IMR-90 (cell line): ENCODE results near the gene RPA3. TPM values are rescaled to one million over a fixed set of nuclear protein-coding genes. Genes with fewer than 3 reads are reported as not detected.

Experiments used
- ATAC-seq: fragments of 200-7000 bp; cut with Tn5 transposase; 2 replicates; pipeline ENCODE4 v1.9.1; 2020; ENCODE audit warnings: low read depth, mild to moderate bottlenecking, moderate library complexity
- BruUV-seq: library from RNA; stranded (reverse); fragments of 400-500 nt; replicated peaks from 2 replicates; lab custom pipeline; 2021; lab: Mats Ljungman, UMichigan
- CTCF ChIA-PET: fragments of 300-600 bp; formaldehyde crosslinking; extraction: SDS; loops from one replicate; lab custom pipeline; 2021; ENCODE audit warnings: antibody characterized with exemption; lab: Yijun Ruan, JAX
- POLR2A ChIA-PET: fragments of 300-600 bp; sonication (Branson Sonifier 250); formaldehyde crosslinking; loops from one replicate; lab custom pipeline; 2022; ENCODE audit warnings: antibody characterized with exemption; ENCODE audit not compliant: unreplicated experiment; lab: Charles Lee
- DNase-seq: peaks from one replicate; pipeline ENCODE4 v3.0.0; 2013
- H2AFZ ChIP-seq: replicated peaks from 2 replicates; pipeline ENCODE3; 2013; ENCODE audit warnings: low read length, mild to moderate bottlenecking; ENCODE audit not compliant: poor library complexity
- H2AK5ac ChIP-seq: 2 replicates; pipeline ENCODE4 v1.6.1; 2013; ENCODE audit warnings: low read depth, low read length, inconsistent platforms
- H2AK9ac ChIP-seq: replicated peaks from 2 replicates; pipeline ENCODE3; 2013; ENCODE audit warnings: mild to moderate bottlenecking, low read depth, low read length, moderate library complexity; ENCODE audit not compliant: poor library complexity
- H2BK120ac ChIP-seq: 2 replicates; pipeline ENCODE4 v1.6.1; 2013; ENCODE audit warnings: low read depth, low read length, inconsistent platforms
- H2BK15ac ChIP-seq: 3 replicates; pipeline ENCODE4 v1.6.1; 2013; ENCODE audit warnings: low read depth, low read length, inconsistent platforms
- H2BK20ac ChIP-seq: 2 replicates; pipeline ENCODE4 v1.6.1; 2013; ENCODE audit warnings: low read depth, mild to moderate bottlenecking, inconsistent platforms, low read length, moderate library complexity
- H2BK5ac ChIP-seq: 2 replicates; pipeline ENCODE4 v1.6.1; 2013; ENCODE audit warnings: mild to moderate bottlenecking, low read depth, low read length, inconsistent platforms; ENCODE audit not compliant: poor library complexity, severe bottlenecking
- H3K14ac ChIP-seq: replicated peaks from 2 replicates; pipeline ENCODE4 v1.6.1; 2013; ENCODE audit warnings: low read depth, low read length, inconsistent platforms
- H3K18ac ChIP-seq: 2 replicates; pipeline ENCODE4 v1.6.1; 2013; ENCODE audit warnings: low read depth, low read length, control low read depth
- H3K23ac ChIP-seq: 2 replicates; pipeline ENCODE4 v1.6.1; 2013; ENCODE audit warnings: low read depth, low read length, inconsistent platforms
- H3K27ac ChIP-seq: 2 replicates; pipeline ENCODE4 v1.5.1; 2013; ENCODE audit warnings: mild to moderate bottlenecking, control low read depth, low read length; ENCODE audit not compliant: insufficient read depth
- H3K27me3 ChIP-seq: 2 replicates; pipeline ENCODE4 v1.6.1; 2013; ENCODE audit warnings: low read length; ENCODE audit not compliant: control insufficient read depth, insufficient read depth
- H3K36me3 ChIP-seq: 2 replicates; pipeline ENCODE4 v1.6.1; 2013; ENCODE audit warnings: low read length, mixed read lengths; ENCODE audit not compliant: control insufficient read depth, insufficient read depth
- H3K4ac ChIP-seq: 2 replicates; pipeline ENCODE4 v1.6.1; 2013; ENCODE audit warnings: low read depth, low read length, inconsistent platforms
- H3K4me1 ChIP-seq: 2 replicates; pipeline ENCODE4 v1.6.1; 2013; ENCODE audit warnings: low read length, mixed read lengths; ENCODE audit not compliant: control insufficient read depth, insufficient read depth
- H3K4me2 ChIP-seq: 2 replicates; pipeline ENCODE4 v1.6.1; 2013; ENCODE audit warnings: low read depth, mild to moderate bottlenecking, control low read depth, low read length, moderate library complexity
- H3K4me3 ChIP-seq: 2 replicates; pipeline ENCODE4 v1.5.1; 2013; ENCODE audit warnings: low read depth, mild to moderate bottlenecking, control low read depth, low read length, moderate library complexity; ENCODE audit not compliant: insufficient read depth
- H3K56ac ChIP-seq: 2 replicates; pipeline ENCODE4 v1.6.1; 2013; ENCODE audit warnings: low read length, inconsistent platforms; ENCODE audit not compliant: insufficient read depth; ENCODE audit errors: extremely low read depth
- H3K79me1 ChIP-seq, 2 experiments: 2 replicates each; pipeline ENCODE4 v1.6.1; 2013; ENCODE audit warnings: low read length in 2 of 2, inconsistent platforms in 1 of 2, low read depth in 1 of 2
- H3K9ac ChIP-seq: 2 replicates; pipeline ENCODE4 v1.6.1; 2013; ENCODE audit warnings: low read depth, low read length, control low read depth
- H3K9me1 ChIP-seq: 2 replicates; pipeline ENCODE4 v1.6.1; 2013; ENCODE audit warnings: low read length, inconsistent platforms; ENCODE audit not compliant: insufficient read depth
- H3K9me3 ChIP-seq: 2 replicates; pipeline ENCODE4 v1.6.1; 2013; ENCODE audit warnings: low read length; ENCODE audit not compliant: control insufficient read depth, insufficient read depth
- H4K20me1 ChIP-seq: 2 replicates; pipeline ENCODE4 v1.6.1; 2013; ENCODE audit warnings: low read length, inconsistent platforms; ENCODE audit not compliant: insufficient read depth
- H4K5ac ChIP-seq: 2 replicates; pipeline ENCODE4 v1.6.1; 2013; ENCODE audit warnings: mild to moderate bottlenecking, low read depth, low read length, control low read depth
- H4K8ac ChIP-seq, 2 experiments: 2 replicates each; pipeline ENCODE4 v1.6.1; 2013; ENCODE audit warnings: low read depth in 2 of 2, low read length in 2 of 2, control low read depth in 1 of 2, inconsistent platforms in 1 of 2
- H4K91ac ChIP-seq: 2 replicates; pipeline ENCODE4 v1.6.1; 2013; ENCODE audit warnings: low read depth, low read length, inconsistent platforms; ENCODE audit not compliant: insufficient read depth
- BHLHE40 ChIP-seq: fragments of 150-350 bp; IDR thresholded peaks from 2 replicates; pipeline ENCODE4 v1.6.1; 2016; ENCODE audit warnings: mild to moderate bottlenecking, low read depth, low read length
- CEBPB ChIP-seq: IDR thresholded peaks from 2 replicates; pipeline ENCODE4 v1.6.1; 2012; ENCODE audit warnings: low read depth, low read length, improper control_type of control experiment
- CHD1 ChIP-seq: IDR thresholded peaks from 2 replicates; pipeline ENCODE4 v1.6.1; 2012; ENCODE audit warnings: low read depth, low read length, improper control_type of control experiment
- CTCF ChIP-seq: conservative IDR thresholded peaks from 2 replicates; pipeline ENCODE4 v1.5.1; 2012; ENCODE audit warnings: mild to moderate bottlenecking, low read depth, low read length, improper control_type of control experiment
- ELK1 ChIP-seq: fragments of 150-350 bp; IDR thresholded peaks from 2 replicates; pipeline ENCODE4 v1.6.1; 2016; ENCODE audit warnings: low read depth, mild to moderate bottlenecking, low read length, moderate library complexity, borderline replicate concordance
- FOS ChIP-seq: fragments of 150-350 bp; IDR thresholded peaks from 2 replicates; pipeline ENCODE4 v1.6.1; 2016; ENCODE audit warnings: low read depth, low read length
- MAFK ChIP-seq: IDR thresholded peaks from 2 replicates; pipeline ENCODE4 v1.6.1; 2012; ENCODE audit warnings: low read depth, low read length, improper control_type of control experiment
- MAZ ChIP-seq: IDR thresholded peaks from 2 replicates; pipeline ENCODE4 v1.6.1; 2012; ENCODE audit warnings: low read depth, mild to moderate bottlenecking, low read length, improper control_type of control experiment, moderate library complexity, borderline replicate concordance
- MXI1 ChIP-seq: IDR thresholded peaks from 2 replicates; pipeline ENCODE4 v1.6.1; 2012; ENCODE audit warnings: low read depth, mild to moderate bottlenecking, low read length, moderate library complexity, borderline replicate concordance
- NFE2L2 ChIP-seq: fragments of 150-350 bp; IDR thresholded peaks from 2 replicates; pipeline ENCODE4 v1.6.1; 2016; ENCODE audit warnings: low read depth, mild to moderate bottlenecking, low read length
- POLR2A ChIP-seq: IDR thresholded peaks from 2 replicates; pipeline ENCODE4 v1.6.1; 2012; ENCODE audit warnings: mild to moderate bottlenecking, low read depth, low read length
- RAD21 ChIP-seq: IDR thresholded peaks from 2 replicates; pipeline ENCODE4 v1.6.1; 2012; ENCODE audit warnings: low read length, improper control_type of control experiment
- RCOR1 ChIP-seq: IDR thresholded peaks from 2 replicates; pipeline ENCODE4 v1.6.1; 2012; ENCODE audit warnings: mild to moderate bottlenecking, low read length, improper control_type of control experiment; ENCODE audit not compliant: insufficient replicate concordance
- RFX5 ChIP-seq: IDR thresholded peaks from 2 replicates; pipeline ENCODE4 v1.8.0; 2012; ENCODE audit warnings: low read depth, mild to moderate bottlenecking, low read length, moderate library complexity
- SMC3 ChIP-seq: fragments of 150-350 bp; IDR thresholded peaks from 2 replicates; pipeline ENCODE4 v1.6.1; 2016; ENCODE audit warnings: low read depth, mild to moderate bottlenecking, antibody characterized with exemption, low read length, moderate library complexity
- USF2 ChIP-seq: fragments of 150-350 bp; IDR thresholded peaks from 2 replicates; pipeline ENCODE4 v1.6.1; 2017; ENCODE audit warnings: mild to moderate bottlenecking, antibody characterized with exemption, low read length, low read depth
- WGBS, 2 experiments: methylation state at CpG; one replicate each; pipeline versions ENCODE4 v1.1.5 to v1.1.7; 2013; ENCODE audit warnings: missing lambda C conversion rate in 2 of 2; ENCODE audit not compliant: insufficient read length in 1 of 2; ENCODE audit errors: extremely low coverage in 2 of 2; 5-methylcytosine and 5-hydroxymethylcytosine counted together
- dilution Hi-C: fragments of 300-500 bp; cut with HindIII; formaldehyde crosslinking; loops from one replicate; pipeline ENCODE4 v1.14.3; 2018; ENCODE audit warnings: low sequenced_read_pairs; ENCODE audit not compliant: unreplicated experiment
- in situ Hi-C: fragments of 300-500 bp; cut with MboI; formaldehyde crosslinking; loops from 3 replicates; pipeline ENCODE4 v1.14.3; 2019; ENCODE audit warnings: low sequenced_read_pairs, inconsistent platforms, mixed read lengths
- intact Hi-C: fragments of 100-400 bp; cut with micrococcal nuclease; formaldehyde crosslinking; loops from 2 replicates; pipeline ENCODE4 v1.10.0; 2022
- polyA plus RNA-seq, 3 experiments: library from polyadenylated mRNA; depleted of rRNA; stranded (reverse); fragments of >200 nt; gene quantifications; 2 replicates each; pipeline ENCODE4 v1.2.3, GENCODE V29; 2012; ENCODE audit warnings: low replicate concordance in 1 of 3
- total RNA-seq: library from RNA; depleted of rRNA; stranded (reverse); fragments of >200 nt; gene quantifications from 2 replicates; pipeline ENCODE4 v1.2.3, GENCODE V29; 2012

RPA3 gene
- total and polyA plus RNA-seq, 2 of the 4 experiments (the other 2 are of a cell fraction): 12.7 to 21.1 TPM

GRCh38 chr7:7694542-7694941 lies 23.9 kb downstream of the RPA3 start:
- in situ Hi-C loops: no loop called here
- ATAC-seq: no peak

More at GRCh38 chr7:7694542-7694941, 23.9 kb downstream of the RPA3 start:
- Histone ChIP-seq H4K5ac (no peak overlapping the region; the same call in 1 of the 2 replicates), H2AFZ (no peak overlapping the region), H3K9me3 (no peaks in the 10 kb centered on the region), H3K14ac (no peak overlapping the region), H3K4me1 (peaks cover 4% of the 10 kb centered on the region; the same call in 1 of the 2 replicates), H3K36me3 (no peaks in the 10 kb centered on the region), H2BK20ac (peak overlapping the region; percentile 51; the same call in 1 of the 2 replicates), H3K27me3 (no peaks in the 10 kb centered on the region), H2BK5ac (peak overlapping the region; percentile 70), H4K8ac (peak overlapping the region in 1 of 2 experiments; percentile 24; a peak in 1 of 4 replicates), H4K20me1 (no peaks in the 10 kb centered on the region), H3K18ac (peak overlapping the region; percentile 26; the same call in 1 of the 2 replicates), H2BK120ac (peak overlapping the region; percentile 67), H2BK15ac (0 out of 3 replicates have a peak overlapping the region, but pooled peaks have one; percentile 32), H2AK5ac (no peak overlapping the region), H3K23ac (no peak overlapping the region), H3K9me1 (no peaks in the 10 kb centered on the region), H3K27ac (no peak overlapping the region), H3K4me3 (no peak overlapping the region), H4K91ac (no peak overlapping the region), H2AK9ac (no peak overlapping the region), H3K56ac (no peak overlapping the region), H3K79me1 (peaks cover 0 to 6% of the 10 kb centered on the region in 2 experiments; a peak in 1 of 4 replicates), H3K9ac (no peak overlapping the region), H3K4me2 (no peak overlapping the region), H3K4ac (no peak overlapping the region)
- no TSS peak for BruUV-seq
- no peak for DNase-seq
- intact Hi-C loops (no loop called here), dilution Hi-C loops (no loop called here)
- POLR2A ChIA-PET: interaction anchor here (1.0 kb wide), 1 partner anchor 10 kb away, joined by 3 read pairs; no protein-coding TSS in a partner anchor
- WGBS, 2 experiments: no CpG with 5 or more reads among the region's 3 CpGs
- TF ChIP-seq RAD21 (no peak), ELK1 (no peak), CHD1 (no peak), CTCF (no peak), RCOR1 (no peak), FOS (no peak), MAFK (no peak), BHLHE40 (no peak), MXI1 (no peak), MAZ (no peak), USF2 (no peak), CEBPB (no peak), RFX5 (no peak), NFE2L2 (no peak), POLR2A (no peak), SMC3 (no peak)
- CTCF ChIA-PET: no interaction called here
